IPS-18a (cell line): ENCODE measurements around the gene MRNIP.
"Not testable (repeated sequence)": the region's sequence is repeated elsewhere in the genome, so short reads cannot be mapped to it uniquely, and the experiment has no call there.

Experiments
- H3K27ac ChIP-seq: one replicate; pipeline ENCODE4 v1.5.1; 2013; ENCODE audit warnings: low read length
- H3K27me3 ChIP-seq: one replicate; pipeline ENCODE4 v1.6.1; 2013; ENCODE audit warnings: mild to moderate bottlenecking, low read length; ENCODE audit not compliant: control insufficient read depth, insufficient read depth
- H3K36me3 ChIP-seq: one replicate; pipeline ENCODE4 v1.6.1; 2013; ENCODE audit warnings: low read depth, low read length; ENCODE audit not compliant: control insufficient read depth
- H3K4me1 ChIP-seq: one replicate; pipeline ENCODE4 v1.6.1; 2013; ENCODE audit warnings: low read depth, low read length; ENCODE audit not compliant: control insufficient read depth
- H3K4me3 ChIP-seq: one replicate; pipeline ENCODE4 v1.5.1; 2013; ENCODE audit warnings: low read length
- H3K9ac ChIP-seq: one replicate; pipeline ENCODE4 v1.6.1; 2013; ENCODE audit warnings: mild to moderate bottlenecking, low read length, moderate library complexity
- H3K9me3 ChIP-seq: one replicate; pipeline ENCODE4 v1.6.1; 2013; ENCODE audit warnings: low read depth, low read length; ENCODE audit not compliant: control insufficient read depth

The MRNIP gene

GRCh38 chr5:179852993-179853547, 5.5 kb downstream of the MRNIP start:
- H3K27ac ChIP-seq: no peak overlapping the region
- no peak overlapping the region for H3K4me3 ChIP-seq
- peaks cover 31% of the 10 kb centered on the region for H3K36me3 ChIP-seq
- no peak overlapping the region for H3K9ac ChIP-seq
- H3K9me3 ChIP-seq: no peaks in the 10 kb centered on the region
- no peaks in the 10 kb centered on the region for H3K27me3 ChIP-seq
- H3K4me1 ChIP-seq: no peaks in the 10 kb centered on the region

- H3K4me3 ChIP-seq: no peak overlapping the region
- H3K36me3 ChIP-seq: peaks cover 35% of the 10 kb centered on the region
- H3K4me1 ChIP-seq: no peaks in the 10 kb centered on the region
- H3K27ac ChIP-seq: no peak overlapping the region
- H3K27me3 ChIP-seq: no peaks in the 10 kb centered on the region
- H3K9me3 ChIP-seq: peaks cover 4% of the 10 kb centered on the region
- H3K9ac ChIP-seq: no peak overlapping the region
Measured at GRCh38 chr5:179841621-179842020, 17.0 kb downstream of the MRNIP start.

DNA sequence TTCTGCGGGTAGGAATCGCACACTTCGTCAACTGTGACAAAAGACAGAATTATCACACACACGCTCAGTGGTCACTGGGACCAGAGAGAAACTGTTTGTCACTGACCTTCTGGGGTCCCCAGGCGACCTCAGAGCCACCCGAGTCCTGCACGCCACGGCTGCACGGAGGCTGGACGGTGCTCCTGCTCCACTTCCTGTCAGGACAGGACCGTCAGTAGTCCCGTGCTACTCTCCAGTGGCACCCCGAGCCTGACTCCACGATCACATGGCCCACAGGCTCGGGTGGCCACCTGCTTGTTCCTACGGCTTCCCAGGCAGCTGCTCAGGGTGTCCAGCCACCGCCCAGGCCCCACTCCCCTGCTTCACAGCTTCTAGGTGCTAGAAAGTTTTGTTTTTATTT, 17.9 kb downstream of the MRNIP start:
- Histone ChIP-seq H3K4me3 (no peak overlapping the region), H3K4me1 (no peaks in the 10 kb centered on the region), H3K27ac (no peak overlapping the region), H3K9me3 (peaks cover 4% of the 10 kb centered on the region), H3K36me3 (peaks cover 43% of the 10 kb centered on the region), H3K27me3 (no peaks in the 10 kb centered on the region), H3K9ac (no peak overlapping the region)

DNA sequence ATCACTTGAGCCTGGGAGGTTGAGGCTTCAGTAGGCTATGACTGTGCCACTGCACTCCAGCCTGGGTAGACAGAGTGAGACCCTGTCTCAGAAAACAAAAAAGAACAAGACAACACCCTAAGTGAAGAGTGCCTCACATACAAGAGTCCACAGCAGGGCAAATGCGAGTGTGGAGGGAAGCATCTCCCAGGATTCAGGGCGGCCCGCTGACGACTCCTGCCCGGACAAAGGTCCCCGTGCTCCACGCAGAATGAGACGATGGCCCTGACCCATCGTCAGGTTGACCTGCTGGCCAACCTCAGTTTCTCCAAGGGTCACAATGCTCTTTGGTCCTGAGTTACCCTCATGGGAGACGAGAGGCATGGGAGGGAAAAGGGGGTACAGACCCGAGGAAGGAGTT, 18.3 kb downstream of the MRNIP start:
- Histone ChIP-seq H3K36me3 (peaks cover 44% of the 10 kb centered on the region), H3K27ac (no peak overlapping the region), H3K27me3 (no peaks in the 10 kb centered on the region), H3K4me1 (no peaks in the 10 kb centered on the region), H3K9ac (no peak overlapping the region), H3K4me3 (no peak overlapping the region), H3K9me3 (peaks cover 4% of the 10 kb centered on the region)

DNA sequence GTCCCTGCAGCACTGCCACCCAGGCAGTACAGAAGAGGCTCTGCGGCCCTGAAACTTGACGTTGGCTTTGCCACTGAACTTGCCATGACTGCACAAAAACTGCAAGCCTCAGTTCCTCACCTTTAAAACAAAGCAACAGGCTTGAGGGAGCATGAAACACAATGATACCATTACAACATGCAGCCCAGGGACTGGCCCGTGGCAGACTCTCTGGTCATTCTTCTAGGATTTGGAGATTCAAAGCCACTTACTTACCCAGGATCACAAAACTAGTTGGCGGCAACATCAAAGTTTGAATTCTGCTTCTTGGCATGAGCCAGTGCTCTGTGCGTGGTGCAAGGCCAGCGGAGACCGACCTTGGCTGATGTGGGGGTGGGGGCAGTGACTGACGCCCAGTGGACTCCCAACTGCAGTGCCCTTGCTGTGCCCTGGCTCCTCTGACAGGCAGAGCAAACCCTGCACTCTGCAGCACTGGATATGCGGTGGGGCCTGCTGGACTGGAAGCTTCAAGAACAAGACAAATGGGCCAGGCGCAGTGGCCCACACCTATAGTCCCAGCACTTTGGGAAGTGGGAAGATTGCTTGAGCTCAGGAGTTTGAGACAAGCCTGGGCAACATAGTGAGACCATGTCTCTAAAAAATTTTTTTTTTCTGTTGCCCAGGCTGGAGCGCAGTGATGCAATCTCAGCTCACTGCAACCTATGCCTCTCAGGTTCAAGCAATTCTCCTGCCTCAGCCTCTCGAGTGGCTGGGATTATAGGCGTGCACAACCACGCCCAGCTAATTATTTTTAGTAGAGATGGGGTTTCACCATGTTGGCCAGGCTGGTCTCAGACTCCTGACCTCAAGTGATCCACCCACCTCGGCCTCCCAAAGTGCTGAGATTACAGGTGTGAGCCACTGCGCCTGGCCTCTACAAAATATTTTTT, 19.0 kb downstream of the MRNIP start:
- peaks cover 44% of the 10 kb centered on the region for H3K36me3 ChIP-seq
- no peaks in the 10 kb centered on the region for H3K9me3 ChIP-seq
- H3K4me3 ChIP-seq: no peak overlapping the region
- no peaks in the 10 kb centered on the region for H3K4me1 ChIP-seq
- H3K27ac ChIP-seq: no peak overlapping the region
- H3K9ac ChIP-seq: no peak overlapping the region
- no peaks in the 10 kb centered on the region for H3K27me3 ChIP-seq

DNA sequence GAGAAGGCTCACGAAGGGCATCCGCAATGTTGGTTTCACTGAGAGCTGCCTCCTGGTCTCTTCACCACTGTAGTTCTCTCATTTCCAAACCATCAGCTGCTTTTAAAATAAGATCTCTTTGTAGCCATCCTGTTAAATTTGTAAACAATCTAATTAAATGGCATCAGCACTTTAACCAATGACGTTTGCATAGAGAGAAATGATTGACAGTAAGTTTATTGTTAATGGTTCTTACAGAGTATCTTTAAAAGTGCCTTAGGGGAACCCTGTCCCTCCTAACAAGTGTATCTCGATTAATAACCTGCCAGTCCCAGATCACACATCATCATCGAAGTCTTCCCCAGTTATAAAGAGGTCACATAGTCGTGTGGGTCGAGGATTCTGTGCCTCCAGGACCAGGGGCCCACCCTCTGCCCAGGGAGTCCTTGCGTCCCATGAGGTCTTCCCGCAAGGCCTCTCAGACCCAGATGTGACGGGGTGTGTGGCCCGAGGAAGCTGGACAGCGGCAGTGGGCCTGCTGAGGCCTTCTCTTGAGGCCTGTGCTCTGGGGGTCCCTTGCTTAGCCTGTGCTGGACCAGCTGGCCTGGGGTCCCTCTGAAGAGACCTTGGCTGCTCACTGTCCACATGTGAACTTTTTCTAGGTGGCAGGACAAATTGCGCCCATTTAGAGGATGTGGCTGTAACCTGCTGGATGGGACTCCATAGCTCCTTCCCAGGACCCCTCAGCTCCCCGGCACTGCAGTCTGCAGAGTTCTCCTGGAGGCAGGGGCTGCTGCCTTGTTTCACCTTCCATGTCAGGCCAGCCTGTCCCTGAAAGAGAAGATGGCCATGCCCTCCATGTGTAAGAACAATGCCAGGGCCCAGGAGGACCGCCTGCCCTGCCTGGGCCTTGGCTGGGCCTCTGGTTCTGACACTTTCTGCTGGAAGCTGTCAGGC, 21.3 kb downstream of the MRNIP start:
- Histone ChIP-seq H3K9ac (no peak overlapping the region), H3K36me3 (peaks cover 57% of the 10 kb centered on the region), H3K4me3 (no peak overlapping the region), H3K27me3 (no peaks in the 10 kb centered on the region), H3K4me1 (no peaks in the 10 kb centered on the region), H3K27ac (no peak overlapping the region), H3K9me3 (no peaks in the 10 kb centered on the region)

- Histone ChIP-seq H3K9ac (no peak overlapping the region), H3K27me3 (no peaks in the 10 kb centered on the region), H3K36me3 (peaks cover 65% of the 10 kb centered on the region), H3K9me3 (no peaks in the 10 kb centered on the region), H3K4me3 (no peak overlapping the region), H3K27ac (no peak overlapping the region), H3K4me1 (no peaks in the 10 kb centered on the region)
Measured at GRCh38 chr5:179836225-179837019, 22.2 kb downstream of the MRNIP start.

GRCh38 chr5:179834871-179835270, 23.7 kb downstream of the MRNIP start:
- peaks cover 72% of the 10 kb centered on the region for H3K36me3 ChIP-seq
- not testable (repeated sequence) for H3K27me3 ChIP-seq, H3K9me3 ChIP-seq, H3K27ac ChIP-seq, H3K4me3 ChIP-seq, H3K4me1 ChIP-seq, H3K9ac ChIP-seq

- Histone ChIP-seq H3K9me3 (no peaks in the 10 kb centered on the region), H3K27me3 (no peaks in the 10 kb centered on the region), H3K4me1 (peaks cover 3% of the 10 kb centered on the region), H3K36me3 (peaks cover 73% of the 10 kb centered on the region), H3K27ac (no peak overlapping the region), H3K4me3 (no peak overlapping the region), H3K9ac (no peak overlapping the region)
Measured at GRCh38 chr5:179834120-179834519, 24.5 kb downstream of the MRNIP start.

- Histone ChIP-seq H3K4me1 (peaks cover 7% of the 10 kb centered on the region), H3K4me3 (no peak overlapping the region), H3K9ac (no peak overlapping the region), H3K9me3 (no peaks in the 10 kb centered on the region), H3K36me3 (peaks cover 76% of the 10 kb centered on the region), H3K27me3 (no peaks in the 10 kb centered on the region), H3K27ac (no peak overlapping the region)
Measured at GRCh38 chr5:179833709-179834070, 24.9 kb downstream of the MRNIP start.
